NCI-H226 (cell line): ENCODE data around the gene ME2.
"Not testable (repeated sequence)": the region's sequence is repeated elsewhere in the genome, so short reads cannot be mapped to it uniquely, and the experiment has no call there.

ENCODE experiments used
- DNase-seq: peaks from one replicate; pipeline ENCODE4 v3.0.0-alpha.2; 2015

The ME2 gene

GRCh38 chr18:50878345-50879301, at the start of gene ME2:
Gene ME2, plus strand, starts transcription at chr18:50879118. Its CDS starts 16,703 bp downstream, at chr18:50895821.
- peak; percentile 83 for DNase-seq

GRCh38 chr18:50829644-50830043, 49.3 kb upstream of the ME2 start:
- DNase-seq, result no peak

- no peak for DNase-seq
Measured at GRCh38 chr18:50830544-50830943, 48.4 kb upstream of the ME2 start.

GRCh38 chr18:50832754-50833153, 46.2 kb upstream of the ME2 start:
- no peak for DNase-seq

GRCh38 chr18:50833496-50833895, 45.4 kb upstream of the ME2 start:
- not testable (repeated sequence) for DNase-seq

GRCh38 chr18:50836521-50836957, 42.4 kb upstream of the ME2 start:
- peak; percentile 58 for DNase-seq

- DNase-seq, result no peak
Measured at GRCh38 chr18:50839341-50839740, 39.6 kb upstream of the ME2 start.

- no peak for DNase-seq
Measured at GRCh38 chr18:50839996-50840395, 38.9 kb upstream of the ME2 start.

- no peak for DNase-seq
Measured at GRCh38 chr18:50842846-50843245, 36.1 kb upstream of the ME2 start.

- DNase-seq, result no peak
Measured at GRCh38 chr18:50844554-50844953, 34.4 kb upstream of the ME2 start.

- DNase-seq, result no peak
Measured at GRCh38 chr18:50844960-50845359, 34.0 kb upstream of the ME2 start.

- peak; percentile 37 for DNase-seq
Measured at GRCh38 chr18:50847192-50847591, 31.7 kb upstream of the ME2 start.

GRCh38 chr18:50848061-50848551, 30.8 kb upstream of the ME2 start:
- DNase-seq, result peak; percentile 11

GRCh38 chr18:50848991-50849390, 29.9 kb upstream of the ME2 start:
- DNase-seq, result no peak

GRCh38 chr18:50849419-50849821, 29.5 kb upstream of the ME2 start:
- DNase-seq, result peak; percentile 30

GRCh38 chr18:50850307-50851065, 28.4 kb upstream of the ME2 start:
- no peak for DNase-seq

GRCh38 chr18:50853863-50854271, 25.1 kb upstream of the ME2 start:
- peak; percentile 7 for DNase-seq

- no peak for DNase-seq
Measured at GRCh38 chr18:50855976-50856757, 22.8 kb upstream of the ME2 start.

- DNase-seq, result not testable (repeated sequence)
Measured at GRCh38 chr18:50857166-50857565, 21.8 kb upstream of the ME2 start.

GRCh38 chr18:50857694-50858093, 21.2 kb upstream of the ME2 start:
- DNase-seq, result no peak

- no peak for DNase-seq
Measured at GRCh38 chr18:50859793-50860555, 18.9 kb upstream of the ME2 start.

- DNase-seq, result no peak
Measured at GRCh38 chr18:50861617-50862016, 17.3 kb upstream of the ME2 start.
